Measurements from ENCODE around the gene UBAC2. TPM values are rescaled to one million over a fixed set of nuclear protein-coding genes. Genes with fewer than 3 reads are reported as not detected.
A peak's percentile ranks its signal among the peaks of the same experiment; 100 is the strongest.

UBAC2 gene
- total and polyA plus RNA-seq, 9 donors: 38.7 to 87.5 (median 48.0) TPM

DNA sequence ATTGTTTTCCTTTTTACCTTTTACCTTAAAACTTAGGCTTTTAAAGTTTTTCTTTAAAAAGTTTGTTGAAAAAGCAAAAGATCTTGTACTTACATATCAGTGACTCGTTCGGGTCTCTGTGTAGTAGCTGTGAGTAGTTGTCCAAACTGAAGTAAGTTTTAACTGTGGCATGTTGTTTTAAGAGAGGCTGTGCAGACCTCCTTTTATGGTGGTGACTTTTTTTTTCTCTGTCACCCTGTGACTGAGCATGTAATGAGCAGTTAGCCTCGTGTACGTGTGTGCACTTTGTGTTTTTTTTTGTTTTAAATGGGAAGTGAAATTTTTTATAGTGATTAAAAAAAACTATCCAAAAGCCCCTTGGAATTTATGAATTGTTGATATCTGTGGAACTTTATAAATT lies 106.6 kb downstream of the UBAC2 start, which contains the start of gene GPR183:
Gene GPR183, minus strand, starts transcription at position 153 of the 400 bp plus-strand sequence. CDS start 11,254 bp downstream, outside the sequence.
- intact Hi-C loops (cut with DNase I): loop anchor here in 1 of 4 donors (10.0 kb wide), 1 partner anchor 128 kb away; no protein-coding TSS in a partner anchor
- Histone ChIP-seq H3K4me3 (no peak within 1 kb of the TSS), H3K9me3 (no peaks in the 10 kb centered on the region), H3K4me1 (ENCODE audit: insufficient read depth) (peaks cover 3% of the 10 kb centered on the region), H3K27me3 (no peaks in the 10 kb centered on the region), H3K36me3 (no peaks in the 10 kb centered on the region), H3K27ac (peak within 1 kb of the TSS; percentile 3 to 9)
- 32 to 46% (median 39%) methylated on average over 4 of the region's 4 CpGs for WGBS, 3 donors
- no peak for DNase-seq
- TF ChIP-seq CTCF (IDR thresholded peaks at IDR 0.05) (no peak), EP300 (IDR thresholded peaks at IDR 0.05) (no peak), POLR2A (IDR thresholded peaks at IDR 0.05) (no peak)

GRCh38 chr13:99307648-99308339 lies 107.1 kb downstream of the UBAC2 start:
- Histone ChIP-seq H3K27ac (peak overlapping the region; percentile 3 to 9), H3K27me3 (no peaks in the 10 kb centered on the region), H3K9me3 (no peaks in the 10 kb centered on the region), H3K4me1 (ENCODE audit: insufficient read depth) (peaks cover 7% of the 10 kb centered on the region), H3K36me3 (no peaks in the 10 kb centered on the region), H3K4me3 (no peak overlapping the region)
- TF ChIP-seq EP300 (IDR thresholded peaks at IDR 0.05) (no peak), CTCF (IDR thresholded peaks at IDR 0.05) (no peak), POLR2A (IDR thresholded peaks at IDR 0.05) (no peak)
- DNase-seq: no peak
- WGBS, 3 donors: 72 to 76% (median 75%) methylated on average over 6 of the region's 6 CpGs
- intact Hi-C loops (cut with DNase I): loop anchor here in 1 of 4 donors (10.0 kb wide), 1 partner anchor 127 kb away; no protein-coding TSS in a partner anchor

GRCh38 chr13:99308471-99309087 lies 107.9 kb downstream of the UBAC2 start:
- intact Hi-C loops (cut with DNase I): loop anchor here in 1 of 4 donors (10.0 kb wide), 1 partner anchor 126 kb away; no protein-coding TSS in a partner anchor
- Histone ChIP-seq H3K9me3 (no peaks in the 10 kb centered on the region), H3K36me3 (no peaks in the 10 kb centered on the region), H3K4me3 (no peak overlapping the region), H3K27ac (peak overlapping the region in 1 of 2 donors; percentile 3), H3K27me3 (no peaks in the 10 kb centered on the region), H3K4me1 (ENCODE audit: insufficient read depth) (peaks cover 13% of the 10 kb centered on the region)
- TF ChIP-seq EP300 (IDR thresholded peaks at IDR 0.05) (no peak), POLR2A (IDR thresholded peaks at IDR 0.05) (no peak), CTCF (IDR thresholded peaks at IDR 0.05) (no peak)
- 44 to 55% (median 46%) methylated on average over 3 of the region's 3 CpGs for WGBS, 3 donors
- no peak for DNase-seq

DNA sequence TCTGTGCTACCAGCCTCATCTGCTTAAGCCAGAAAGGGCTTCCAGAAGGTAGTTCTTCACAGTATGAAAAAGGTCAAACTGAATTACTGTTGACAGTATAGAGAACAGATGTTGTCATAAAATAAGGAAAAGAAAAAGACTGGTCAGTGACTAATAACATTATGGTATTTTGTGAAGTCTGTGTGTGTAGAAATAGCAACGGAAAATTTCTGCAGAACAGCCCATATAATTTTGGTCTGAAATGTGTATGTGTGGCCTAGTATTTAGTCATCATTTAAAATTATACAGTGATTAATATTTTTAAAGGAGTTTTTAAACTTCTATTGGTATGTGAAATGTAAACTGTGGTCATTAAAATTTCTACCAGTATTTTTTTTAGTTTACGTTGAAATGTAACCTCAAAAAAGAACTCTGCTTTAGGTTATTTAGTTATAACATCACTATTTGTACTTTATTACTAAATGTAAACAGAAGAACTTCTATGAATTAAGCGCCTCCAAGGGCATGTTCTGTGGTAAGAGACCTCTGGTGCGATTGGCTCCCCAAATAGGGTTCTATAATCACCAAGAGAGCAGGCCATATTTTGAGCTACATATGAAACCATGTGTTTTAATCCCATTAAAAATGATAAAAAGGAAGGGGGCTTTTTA lies 109.9 kb downstream of the UBAC2 start:
- H3K36me3 ChIP-seq: no peaks in the 10 kb centered on the region
- TF ChIP-seq EP300 (IDR thresholded peaks at IDR 0.05): no peak
- no peak for TF ChIP-seq CTCF (IDR thresholded peaks at IDR 0.05)
- TF ChIP-seq POLR2A (IDR thresholded peaks at IDR 0.05): no peak
- DNase-seq: no peak
- H3K9me3 ChIP-seq: no peaks in the 10 kb centered on the region
- H3K4me1 ChIP-seq (ENCODE audit: insufficient read depth): peaks cover 13% of the 10 kb centered on the region
- H3K27ac ChIP-seq: peak overlapping the region in 1 of 2 donors; percentile 86
- no peaks in the 10 kb centered on the region for H3K27me3 ChIP-seq
- 74 to 87% (median 74%) methylated on average over 4 of the region's 4 CpGs for WGBS, 3 donors
- H3K4me3 ChIP-seq: no peak overlapping the region
- intact Hi-C loops (cut with DNase I): no loop called here
